ENCODE data around the gene NAGPA.

NAGPA gene

GRCh38 chr16:5027086-5027485 is 6.6 kb downstream of the NAGPA start:
- no peak for DNase-seq

GRCh38 chr16:5026664-5027063 is 7.1 kb downstream of the NAGPA start:
- DNase-seq, result no peak

DNA sequence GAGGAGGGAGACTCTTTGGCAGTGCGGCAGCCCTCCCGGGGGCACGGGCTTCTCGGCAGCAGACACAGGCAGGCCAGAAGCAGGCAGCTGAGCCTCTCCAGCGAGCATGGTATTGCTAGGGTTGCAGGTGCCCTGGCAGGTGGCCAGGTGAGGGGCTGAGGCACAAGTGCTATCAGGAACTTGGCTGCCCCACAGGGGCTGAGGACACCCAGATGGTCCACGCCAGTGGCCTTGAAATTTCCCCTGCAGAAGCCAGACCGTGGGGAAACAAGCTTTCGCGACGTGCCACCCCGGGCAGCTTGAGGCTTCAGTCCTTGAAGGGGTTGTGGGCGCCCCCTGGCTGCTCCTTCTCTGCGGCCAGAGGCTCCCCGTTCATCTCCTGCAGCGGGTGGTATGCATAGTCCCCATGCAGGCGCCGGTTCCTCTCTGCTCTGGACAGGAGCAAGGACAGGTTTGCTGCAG is 8.5 kb downstream of the NAGPA start:
- DNase-seq, result peak; percentile 10

DNA sequence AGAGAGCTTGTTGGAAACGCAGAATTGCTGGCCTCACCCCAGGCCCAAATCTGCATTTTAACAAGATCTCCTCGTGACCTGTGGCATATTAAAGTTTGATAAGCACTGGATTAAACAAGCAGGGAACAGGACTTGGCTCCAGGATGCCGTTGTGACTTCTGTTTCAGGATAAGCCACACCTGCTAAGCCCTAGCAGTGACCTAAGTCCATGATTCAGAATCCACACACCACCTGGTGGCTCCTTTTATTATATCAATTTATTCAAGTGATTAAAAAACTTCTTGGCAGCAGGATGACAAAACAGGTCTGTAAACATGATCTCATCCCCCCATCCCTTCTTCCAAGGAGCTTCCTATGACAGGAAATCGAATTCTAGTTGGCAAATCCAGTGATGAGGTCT is 9.1 kb downstream of the NAGPA start:
- peak; percentile 20 for DNase-seq

DNA sequence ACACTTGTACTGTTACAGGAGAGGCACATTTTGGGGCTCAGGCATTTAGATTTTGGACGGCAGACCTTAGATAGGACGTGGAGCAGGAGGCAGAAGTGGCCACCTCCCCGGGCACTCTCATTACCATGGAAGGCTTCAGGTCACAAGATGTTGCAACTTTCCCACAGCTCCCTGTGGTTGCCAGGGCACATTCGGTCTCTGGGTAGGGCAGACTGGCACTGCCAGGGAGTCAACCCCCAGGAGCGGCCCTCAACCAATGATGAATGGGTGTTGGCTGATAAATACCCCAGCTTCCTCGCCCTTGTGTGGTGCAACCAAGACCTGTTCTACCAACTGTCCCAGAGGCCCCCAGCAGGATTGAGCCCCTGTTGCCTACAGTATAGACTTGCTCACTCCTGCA is 11.2 kb downstream of the NAGPA start:
- DNase-seq, result no peak

DNA sequence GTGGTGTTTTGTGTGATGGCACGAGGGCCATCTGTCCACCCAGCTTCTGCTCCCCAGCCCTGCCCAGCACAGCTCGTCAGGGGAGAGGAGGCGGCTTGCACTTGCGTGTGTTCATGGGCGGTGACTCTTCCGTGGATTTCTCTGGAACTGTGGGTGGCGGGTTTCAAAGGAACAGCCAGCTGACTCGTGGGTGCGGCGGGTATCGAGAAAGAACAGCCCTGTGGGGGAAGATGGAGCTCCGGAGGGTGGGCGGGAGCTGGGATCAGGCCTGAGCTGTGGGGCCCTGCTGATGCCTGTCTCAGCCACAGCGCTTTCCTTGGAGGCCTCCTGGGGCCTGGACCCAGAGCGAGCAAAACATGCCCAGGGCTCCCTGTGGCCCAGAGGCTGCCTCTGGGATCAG is 13.2 kb downstream of the NAGPA start:
- no peak for DNase-seq

- no peak for DNase-seq
Observed at GRCh38 chr16:5019775-5020174, 14.0 kb downstream of the NAGPA start.

DNA sequence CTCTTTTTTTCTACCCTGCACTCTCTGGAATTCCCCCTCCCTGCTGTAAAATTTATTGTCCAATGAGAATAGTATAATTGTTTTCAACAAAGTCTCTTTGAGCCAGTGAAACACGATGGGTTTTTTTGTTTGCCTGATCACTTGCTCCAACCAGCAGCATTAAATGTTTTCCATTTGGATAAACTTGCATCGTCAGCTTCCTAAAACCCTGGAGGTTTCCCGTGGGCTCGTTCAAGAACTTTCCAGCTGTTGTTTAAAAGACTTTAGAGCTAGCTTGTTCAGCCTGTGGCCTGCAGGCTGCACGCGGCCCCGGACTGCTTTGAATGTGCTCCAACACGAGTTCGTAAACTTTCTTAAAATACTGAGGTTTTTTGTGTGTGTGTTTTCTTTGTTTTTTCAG is 14.9 kb downstream of the NAGPA start:
- no peak for DNase-seq

GRCh38 chr16:5017678-5017969 is 16.1 kb downstream of the NAGPA start:
- no peak for DNase-seq

DNA sequence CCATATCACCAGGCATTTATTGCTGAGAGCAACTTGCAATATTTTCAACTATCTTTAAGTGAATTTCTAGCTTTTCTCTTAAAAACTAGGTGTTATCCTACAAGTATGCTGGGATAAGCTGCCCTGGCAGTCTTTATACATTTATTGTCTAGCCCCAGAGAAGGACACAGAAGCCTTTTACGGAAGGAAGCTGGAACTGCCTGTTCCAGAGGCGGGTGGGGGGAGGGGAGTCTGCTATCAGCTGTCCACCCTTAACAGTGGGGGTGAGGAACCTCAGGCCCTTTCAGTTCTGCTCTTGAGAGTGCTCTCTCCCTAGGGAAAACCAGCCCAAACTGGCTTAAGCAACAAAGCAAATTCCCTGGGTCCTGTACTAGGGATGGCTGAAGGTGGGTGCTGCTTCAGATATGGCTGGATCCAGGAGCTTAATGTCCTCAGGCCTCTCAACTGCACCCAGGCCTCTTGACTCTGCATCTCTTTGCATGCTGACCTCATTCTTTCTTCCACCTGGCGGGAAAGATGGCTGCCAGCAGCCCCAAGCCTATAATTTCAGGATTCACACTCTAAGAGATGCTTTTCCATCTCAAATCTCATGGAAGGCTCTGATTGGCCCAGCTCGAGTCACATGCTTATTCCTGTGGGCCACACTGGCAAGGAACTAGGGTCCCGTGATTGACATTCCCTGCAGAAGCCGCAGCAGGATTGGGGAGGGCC is 16.6 kb downstream of the NAGPA start:
- no peak for DNase-seq

- no peak for DNase-seq
Observed at GRCh38 chr16:5015887-5016286, 17.8 kb downstream of the NAGPA start.

DNA sequence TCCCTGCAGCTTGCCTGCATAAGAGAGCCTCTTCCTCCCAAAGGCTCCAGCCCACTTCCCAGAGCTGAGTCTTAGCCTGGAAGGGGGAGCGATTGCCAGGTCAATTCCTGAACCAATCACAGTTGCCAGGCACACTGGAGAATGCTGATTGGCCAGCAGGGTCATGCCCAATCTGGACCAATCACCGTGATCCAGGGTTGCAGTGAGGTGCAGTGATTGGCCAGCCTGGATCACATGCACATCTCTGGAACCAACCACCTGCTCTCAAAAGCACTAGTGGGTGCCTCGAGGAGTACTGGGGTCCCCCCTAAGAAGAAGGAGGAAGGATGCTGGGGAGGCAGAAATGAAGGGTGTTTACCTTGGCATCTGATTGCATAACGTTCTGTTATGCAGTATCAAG is 18.4 kb downstream of the NAGPA start:
- DNase-seq, result no peak

- DNase-seq, result no peak
Observed at GRCh38 chr16:5012887-5013286, 20.8 kb downstream of the NAGPA start.

DNA sequence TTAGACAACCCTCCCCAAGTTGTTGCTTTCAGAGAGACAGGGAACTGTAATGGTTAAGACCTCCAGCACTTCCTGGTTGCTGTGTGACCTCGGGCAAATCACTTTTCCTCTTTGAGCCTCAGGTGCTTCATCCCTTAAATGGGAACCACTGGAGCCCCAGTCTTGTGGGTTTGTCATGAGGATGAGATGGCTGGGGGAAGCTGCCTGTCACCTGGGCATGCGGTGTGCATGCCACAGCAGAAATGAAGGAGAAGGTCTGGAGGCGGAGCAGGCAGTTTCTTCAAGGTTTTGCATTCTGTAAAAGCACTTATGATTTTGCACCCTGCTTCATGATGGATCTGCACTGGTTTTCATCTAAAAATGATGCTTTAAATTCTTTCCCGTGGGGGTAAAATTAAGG is 22.1 kb downstream of the NAGPA start:
- no peak for DNase-seq

DNA sequence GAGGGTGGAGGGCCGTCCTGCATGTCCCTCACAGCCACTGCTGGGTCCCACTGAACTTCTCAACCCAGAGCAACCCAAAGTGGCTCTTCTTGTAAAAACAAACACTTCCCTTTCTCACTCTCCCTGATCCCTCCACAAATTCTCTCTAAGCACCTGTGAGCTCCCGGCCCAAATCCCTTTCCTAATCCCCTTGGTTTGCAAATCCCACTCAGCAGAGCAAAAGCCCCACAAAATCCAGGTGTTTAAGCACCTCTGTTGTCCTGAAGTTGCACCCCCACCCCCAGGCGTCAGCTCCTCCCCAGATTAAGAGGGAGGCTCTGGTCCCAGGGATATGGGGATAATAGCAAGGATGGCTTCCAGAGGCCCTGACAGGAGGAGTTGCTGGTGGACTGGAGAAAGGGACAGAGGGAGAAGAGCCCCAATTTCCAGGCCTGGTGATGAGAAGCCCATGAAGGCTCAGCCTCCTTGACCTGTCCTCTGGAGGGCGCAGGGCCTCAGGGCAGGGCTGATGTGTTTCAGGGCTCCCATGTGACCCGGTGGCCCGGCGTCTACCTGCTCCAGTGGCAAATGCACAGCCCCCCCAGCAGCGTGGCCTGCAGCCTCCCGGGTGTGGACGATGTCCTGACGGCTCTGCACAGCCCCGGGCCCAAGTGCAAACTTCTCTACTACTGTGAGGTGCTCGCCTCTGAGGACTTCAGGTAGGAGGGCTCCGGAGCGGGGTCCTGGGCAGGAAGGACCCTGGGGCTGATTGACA is 23.0 kb downstream of the NAGPA start:
- no peak for DNase-seq

DNA sequence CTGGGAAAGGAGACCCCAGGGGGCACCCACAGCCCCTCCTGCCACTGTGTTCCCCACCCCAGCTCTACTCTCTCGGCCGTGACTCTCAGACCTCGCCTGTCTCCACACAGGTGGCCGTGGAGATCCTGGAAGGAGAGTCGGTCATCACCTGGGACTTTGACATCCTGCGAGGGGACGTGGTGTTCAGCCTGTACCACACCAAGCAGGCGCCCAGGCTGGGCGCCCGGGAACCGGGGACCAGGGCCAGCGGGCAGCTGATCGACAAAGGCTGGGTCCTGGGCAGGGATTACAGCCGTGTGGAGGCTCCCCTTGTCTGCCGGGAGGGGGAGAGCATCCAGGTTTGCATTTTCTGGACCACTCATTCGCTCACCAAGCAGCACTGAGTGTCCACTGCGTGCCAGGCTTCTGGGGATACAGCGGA is 25.4 kb downstream of the NAGPA start:
- no peak for DNase-seq

GRCh38 chr16:5007256-5007655 is 26.5 kb downstream of the NAGPA start:
- DNase-seq, result no peak

DNA sequence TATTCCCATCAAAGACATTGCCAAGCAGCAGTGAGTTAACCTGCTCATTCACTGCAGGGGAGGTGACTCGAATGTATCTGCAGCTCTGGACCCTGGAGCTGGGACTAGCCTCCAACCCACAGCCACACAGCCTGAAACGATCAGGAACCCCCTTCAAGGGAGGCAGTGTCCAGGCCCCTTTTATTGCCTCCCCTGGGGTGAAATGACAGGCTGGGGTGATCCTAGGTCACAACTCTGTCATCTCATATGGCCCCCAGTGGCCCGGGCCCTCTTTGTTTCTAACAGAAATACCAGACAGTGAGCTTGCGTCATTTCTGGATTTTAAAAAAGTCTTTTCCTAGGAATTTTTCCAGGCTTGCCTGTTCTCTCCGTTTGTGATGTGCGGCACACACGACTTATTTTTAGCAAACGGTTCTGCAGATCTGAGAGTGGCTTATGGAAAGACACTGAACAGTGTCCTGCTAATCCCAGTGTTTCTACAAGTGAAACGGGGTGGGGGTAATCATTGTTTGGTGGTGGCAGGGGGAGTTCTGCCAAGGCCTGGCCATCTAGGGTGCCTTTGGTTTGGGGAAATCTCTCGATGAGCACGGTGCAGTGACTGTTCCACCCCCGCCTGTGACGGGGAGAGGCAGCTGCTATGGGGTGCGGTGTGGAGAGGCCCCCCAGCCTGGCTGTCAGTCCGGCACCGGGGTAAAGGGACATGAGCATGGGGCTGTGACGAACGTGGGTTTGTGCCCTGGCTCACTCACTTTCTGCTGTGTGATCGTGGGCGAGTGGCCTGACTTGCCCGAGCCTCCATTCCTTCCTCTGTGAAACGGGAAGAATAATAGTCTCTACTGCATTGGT is 27.2 kb downstream of the NAGPA start:
- no peak for DNase-seq

DNA sequence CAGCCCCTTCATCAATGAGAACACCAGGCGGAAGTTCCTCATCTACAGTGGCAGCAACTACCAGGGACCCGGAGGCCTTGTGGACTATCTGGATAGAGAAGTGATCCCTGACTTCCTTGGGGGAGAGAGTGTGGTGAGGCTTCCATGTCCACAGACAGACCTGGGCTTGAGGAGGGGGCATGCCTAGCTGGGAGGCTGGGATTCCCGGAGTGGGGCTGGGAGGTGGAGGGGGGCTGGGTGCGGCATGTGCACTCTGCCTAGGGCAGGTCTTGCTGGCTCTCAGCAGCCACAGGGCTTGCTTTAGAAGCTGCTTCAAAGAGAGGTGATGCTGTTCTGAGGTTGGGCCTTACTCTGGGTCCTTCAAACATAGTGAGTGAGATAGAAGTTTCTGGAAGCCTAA is 27.8 kb downstream of the NAGPA start:
- no peak for DNase-seq

GRCh38 chr16:5004311-5004710 is 29.4 kb downstream of the NAGPA start:
- no peak for DNase-seq

GRCh38 chr16:5003828-5004227 is 29.9 kb downstream of the NAGPA start:
- DNase-seq, result no peak

DNA sequence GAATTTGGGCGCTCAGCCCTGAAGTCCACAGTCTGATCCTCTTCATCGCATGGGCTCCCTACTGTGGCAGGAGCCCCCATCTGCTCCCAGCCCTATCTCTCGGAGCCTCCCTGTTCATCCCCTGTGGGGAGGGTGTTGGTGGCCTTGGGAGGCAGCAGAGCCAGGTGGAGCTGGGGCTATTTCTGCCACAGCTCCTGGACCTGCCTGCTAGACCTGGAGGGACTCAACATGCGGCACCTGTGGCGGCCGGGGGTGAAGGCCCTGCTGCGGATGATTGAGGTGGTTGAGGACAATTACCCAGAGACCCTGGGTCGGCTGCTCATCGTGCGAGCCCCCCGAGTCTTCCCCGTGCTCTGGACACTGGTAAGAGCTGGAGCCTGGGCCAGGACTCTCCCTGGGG is 30.5 kb downstream of the NAGPA start:
- DNase-seq, result no peak

DNA sequence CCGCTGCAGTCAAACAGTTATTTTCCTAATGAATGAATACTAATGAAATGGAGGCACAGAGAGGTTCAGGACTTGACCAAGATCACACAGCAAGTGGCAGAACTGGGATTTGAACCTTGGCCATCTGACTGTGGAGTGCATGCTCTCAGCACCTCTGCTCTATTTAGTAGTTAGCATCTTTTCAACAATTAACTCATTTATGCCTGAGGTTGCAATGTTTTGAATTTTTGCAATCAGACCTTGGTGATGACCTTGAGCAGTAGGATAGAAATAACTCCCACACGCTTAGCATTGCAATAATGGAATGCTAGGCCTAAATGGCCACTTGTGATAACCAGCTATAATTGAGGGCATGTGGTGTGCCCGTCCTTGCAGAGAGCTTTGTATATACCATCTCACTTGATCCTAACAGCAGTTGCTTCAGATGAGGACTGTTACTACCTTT is 31.0 kb downstream of the NAGPA start:
- peak; percentile 48 for DNase-seq

- no peak for DNase-seq
Observed at GRCh38 chr16:5001986-5002385, 31.7 kb downstream of the NAGPA start.

Measured in NCI-H2227 treated with DMSO at 0.1 percent for 48 hours (cell line).